GM21825 (cell line): ENCODE results near the gene DDX39A.

Experiments used
- ATAC-seq: cut with Tn5 transposase; IDR thresholded peaks from one replicate; pipeline ENCODE4 v1.9.1; 2021; ENCODE audit warnings: mild to moderate bottlenecking, moderate library complexity; ENCODE audit not compliant: unreplicated experiment

The DDX39A gene

GRCh38 chr19:14434543-14435319 is 15.6 kb upstream of the DDX39A start:
- no peak for ATAC-seq

- ATAC-seq: peak; percentile 28
Observed at GRCh38 chr19:14433554-14434501, 14.7 kb upstream of the DDX39A start.

DNA sequence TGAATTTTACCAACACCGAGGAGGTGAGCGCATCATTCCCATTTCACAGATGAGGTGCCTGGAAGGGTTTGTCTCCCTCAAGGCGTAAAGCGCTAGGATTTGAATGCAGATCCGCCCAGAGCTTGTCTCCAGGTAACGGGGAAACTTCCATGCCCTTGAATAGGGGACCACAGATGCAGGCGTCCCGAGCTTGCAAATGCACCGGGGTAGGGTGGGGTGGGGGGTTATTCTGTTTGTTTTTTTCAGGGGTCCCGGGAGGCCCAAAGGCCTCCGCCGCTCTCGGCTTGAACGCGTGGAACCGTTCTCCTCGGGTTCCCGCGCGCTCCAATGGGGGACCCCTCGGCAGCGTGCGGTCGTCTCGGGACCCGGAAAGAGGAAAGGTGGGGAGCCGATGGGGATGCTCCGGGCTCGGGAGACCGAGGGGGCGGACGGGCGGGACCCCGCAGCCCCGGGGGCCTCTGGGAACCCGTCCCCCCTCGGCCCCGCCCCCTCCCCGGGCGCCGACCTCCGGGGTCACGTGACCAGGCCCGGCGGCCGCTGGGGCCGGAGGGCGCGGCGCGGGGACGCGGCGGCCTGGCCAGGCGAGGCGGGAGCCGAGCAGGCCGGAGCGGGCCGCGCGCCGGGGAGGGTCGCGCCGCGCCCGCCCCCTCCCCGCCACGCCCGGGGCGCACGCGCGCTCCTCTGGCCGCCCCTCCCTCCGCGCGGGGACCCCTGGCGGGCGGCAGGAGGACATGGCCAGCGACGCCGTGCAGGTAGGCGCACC is 13.8 kb upstream of the DDX39A start, which contains the start of gene PKN1:
Gene PKN1 (plus strand): TSS at position 516 of the 763 bp plus-strand sequence. CDS start 216 bp downstream, at position 732.
- ATAC-seq: peak; percentile 43

DNA sequence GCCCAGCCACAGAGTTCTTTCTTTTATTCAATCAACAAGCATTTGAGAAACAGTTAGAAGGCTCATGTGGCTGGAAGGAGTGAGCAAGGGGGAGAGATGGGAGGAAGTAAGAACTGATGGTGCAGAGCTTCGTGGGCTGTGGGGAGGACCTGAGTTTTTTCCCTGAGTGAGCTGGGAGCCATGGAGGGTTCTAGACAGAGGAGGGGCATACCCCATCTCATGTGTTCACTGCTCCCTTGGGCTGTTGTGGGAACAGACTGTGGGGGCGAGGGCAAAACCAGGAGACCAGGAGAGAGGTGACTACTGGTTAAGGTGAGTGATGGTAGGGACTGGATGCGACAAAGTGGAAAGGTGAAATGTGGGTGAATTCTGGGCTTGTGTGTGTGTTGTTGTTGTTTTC is 11.6 kb upstream of the DDX39A start:
- ATAC-seq: no peak

DNA sequence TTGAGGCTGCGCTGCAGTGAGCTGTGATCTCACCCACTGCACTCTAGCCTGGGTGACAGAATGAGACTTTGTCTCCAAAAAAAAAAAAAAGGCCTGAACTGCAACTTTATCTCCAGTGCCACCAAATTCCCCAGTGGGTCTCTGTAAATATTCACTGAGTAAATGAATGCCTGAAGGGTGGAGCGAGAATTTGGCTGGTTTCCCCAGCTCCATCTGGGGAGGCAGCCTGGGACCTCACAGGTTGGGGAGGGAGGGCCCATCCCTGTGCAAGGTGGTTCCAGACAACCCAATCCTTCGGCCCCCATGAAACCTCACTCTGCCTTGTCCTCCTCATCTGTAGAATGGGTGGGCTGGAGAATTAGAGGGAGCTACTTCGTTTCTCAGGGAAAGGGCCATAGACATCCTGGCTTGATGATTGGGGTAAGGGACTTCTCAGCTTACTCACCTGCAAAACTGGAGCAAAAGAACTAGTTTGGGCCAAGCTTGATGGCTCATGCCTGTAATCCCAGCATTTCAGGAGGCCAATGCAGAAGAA is 9.8 kb upstream of the DDX39A start:
- no peak for ATAC-seq

- ATAC-seq: no peak
Observed at GRCh38 chr19:14427461-14427860, 8.3 kb upstream of the DDX39A start.

GRCh38 chr19:14425696-14426138 is 6.6 kb upstream of the DDX39A start:
- ATAC-seq: no peak

GRCh38 chr19:14418856-14419105 is 360 bp downstream of the DDX39A start:
- ATAC-seq: peak; percentile 39

DNA sequence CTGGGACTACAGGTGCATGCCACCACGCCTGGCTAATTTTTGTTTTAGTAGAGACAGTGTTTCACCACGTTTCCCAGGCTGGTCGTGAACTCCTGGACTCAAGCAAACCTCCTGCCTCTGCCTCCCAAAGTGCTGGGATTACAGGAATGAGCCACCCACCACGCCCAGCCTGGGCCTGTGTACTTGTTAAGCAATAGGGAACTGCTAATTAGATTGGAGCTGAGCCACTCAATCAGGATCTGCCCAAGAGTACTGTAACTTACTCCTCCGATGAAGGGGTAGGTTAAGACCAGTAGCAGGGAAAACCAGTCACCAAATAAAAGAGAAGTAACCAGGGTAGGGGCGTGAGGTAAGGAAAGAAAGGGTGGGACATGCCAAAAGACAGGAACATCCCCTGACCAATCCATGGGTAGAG is 2.3 kb downstream of the DDX39A start:
- no peak for ATAC-seq

- ATAC-seq: no peak
Observed at GRCh38 chr19:14414926-14415690, 4.0 kb downstream of the DDX39A start.

DNA sequence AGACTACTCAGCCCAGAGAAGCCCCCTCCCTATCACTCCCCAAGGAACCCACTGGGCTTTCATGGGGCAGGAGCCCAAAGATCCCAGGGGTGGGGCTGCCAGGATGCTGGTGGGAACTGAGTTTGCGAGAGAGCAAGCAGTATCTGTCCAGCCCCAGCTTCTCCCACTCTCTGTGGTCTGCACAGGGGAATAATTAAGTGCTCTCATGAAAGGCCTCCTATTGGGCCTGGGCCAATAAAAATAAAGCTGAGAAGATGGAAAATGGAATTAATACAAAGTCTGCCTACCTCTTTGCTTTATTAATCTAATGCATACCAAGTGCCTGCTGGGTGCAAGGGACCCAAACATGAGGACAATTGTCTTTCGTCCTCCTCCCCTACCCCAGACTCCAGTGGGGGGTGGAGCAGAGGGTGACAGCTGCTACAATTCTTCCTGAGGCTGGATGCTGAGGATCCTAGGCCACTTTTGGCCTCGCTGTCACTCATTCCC is 5.4 kb downstream of the DDX39A start:
- ATAC-seq: no peak

DNA sequence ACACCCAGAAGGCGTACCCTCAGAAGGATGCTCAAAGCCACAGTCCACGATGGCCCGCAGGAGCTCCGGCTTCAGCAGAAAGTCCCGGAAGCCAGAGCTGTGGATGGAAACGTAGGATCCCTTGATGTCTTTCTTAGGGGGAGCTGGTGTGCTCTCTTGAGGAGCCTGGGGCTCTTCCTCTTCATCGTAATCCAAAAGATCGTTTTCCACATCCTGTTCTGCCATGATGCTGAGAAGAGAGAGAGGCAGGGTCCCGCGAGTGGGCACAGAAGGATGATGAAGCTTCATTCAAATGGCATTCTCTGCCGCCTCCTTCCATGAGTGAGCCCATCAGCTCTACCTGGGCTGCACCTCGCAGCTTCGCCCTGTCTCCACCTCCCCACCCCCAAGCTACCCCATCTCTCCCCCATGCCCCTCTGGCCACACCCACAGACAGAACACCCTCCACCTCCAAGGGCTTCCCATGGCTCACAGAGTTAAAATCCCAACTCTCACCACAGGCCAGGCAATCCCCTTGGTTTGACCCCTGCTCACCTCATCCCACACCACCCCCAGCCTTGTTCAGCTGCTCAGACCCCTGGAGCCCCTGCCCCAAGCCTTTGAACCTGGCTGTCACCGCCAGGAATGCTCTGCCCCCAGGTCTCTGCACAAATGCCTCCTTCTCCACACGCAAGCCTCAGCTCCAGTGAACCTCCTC is 6.0 kb downstream of the DDX39A start:
- ATAC-seq: no peak

GRCh38 chr19:14412324-14412995 is 6.7 kb downstream of the DDX39A start:
- ATAC-seq: no peak

DNA sequence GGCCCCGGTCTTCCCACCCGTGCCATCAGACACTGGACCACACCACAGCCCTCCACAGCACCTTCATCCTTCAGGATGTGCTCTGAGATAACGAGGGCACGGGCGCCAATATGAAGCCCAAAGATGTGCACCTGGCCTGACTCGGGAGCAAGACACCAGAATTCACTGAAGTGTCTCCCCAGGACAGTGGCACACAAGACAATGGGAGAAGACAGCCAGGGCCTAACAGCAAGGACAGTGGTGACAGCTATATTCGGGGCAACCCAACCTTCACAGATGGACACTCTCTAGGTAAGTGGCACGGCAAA is 7.2 kb downstream of the DDX39A start:
- no peak for ATAC-seq

DNA sequence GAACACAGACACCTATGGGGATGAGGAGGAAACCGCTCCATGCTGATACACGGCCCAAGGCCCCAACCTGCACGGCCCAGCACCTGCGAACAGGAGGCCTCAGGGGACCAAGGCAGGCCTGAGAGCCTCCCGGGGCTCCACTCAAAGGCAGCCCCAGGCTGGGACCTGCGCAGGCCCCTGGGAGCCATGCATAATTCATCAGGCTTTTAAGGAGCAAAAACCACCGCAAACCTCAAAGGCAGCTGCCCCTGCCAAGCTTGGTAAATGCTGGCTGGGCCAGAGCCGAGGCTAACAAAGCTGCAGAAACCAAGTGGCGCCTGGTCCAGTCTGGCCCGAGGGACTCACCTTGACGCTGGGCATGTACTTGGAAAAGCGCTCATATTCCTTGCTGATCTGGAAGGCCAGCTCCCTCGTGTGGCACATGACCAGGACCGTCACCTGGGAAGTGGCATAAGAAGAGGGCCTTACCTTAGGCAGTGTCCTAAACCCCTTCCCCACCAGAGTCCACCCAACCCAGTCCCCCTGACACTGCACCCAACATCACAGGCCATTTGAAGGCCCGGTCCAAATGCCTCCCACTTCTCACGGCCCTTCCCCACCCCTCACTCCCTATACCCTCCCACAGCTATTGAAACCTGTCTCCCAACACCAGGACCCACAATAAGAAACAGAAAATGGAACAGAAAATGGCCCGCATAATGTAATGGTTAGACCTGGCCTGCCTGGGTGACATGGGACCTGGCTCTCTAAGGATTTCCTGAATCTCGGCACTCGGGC is 7.8 kb downstream of the DDX39A start:
- no peak for ATAC-seq

GRCh38 chr19:14410091-14411051 is 8.8 kb downstream of the DDX39A start:
- ATAC-seq: no peak
